Measurements from ENCODE around the gene HOMER2.

The HOMER2 gene

GRCh38 chr15:82980981-82981380 is 28.5 kb upstream of the HOMER2 start:
- Histone ChIP-seq H3K27me3 (ENCODE audit: insufficient read depth, low read length) (peaks cover 12% of the 10 kb centered on the region; the same call in 1 of the 2 replicates), H3K4me1 (ENCODE audit: insufficient read depth, low read length) (no peaks in the 10 kb centered on the region), H3K36me3 (ENCODE audit: insufficient read depth, low read length) (no peaks in the 10 kb centered on the region), H3K9ac (ENCODE audit: low read depth, low read length) (no peak overlapping the region), H3K9me3 (ENCODE audit: insufficient read depth, low read depth, low read length) (peaks cover 6% of the 10 kb centered on the region; the same call in 1 of the 2 replicates), H3K4me3 (ENCODE audit: low read length) (no peak overlapping the region), H3K27ac (ENCODE audit: low read depth, low read length) (no peak overlapping the region)
- WGBS, result 83% methylated on average over 2 of the region's 2 CpGs

GRCh38 chr15:82979726-82980125 is 27.2 kb upstream of the HOMER2 start:
- 0 out of 2 replicates have a peak, but pooled peaks cover 4% of the 10 kb centered on the region for H3K27me3 ChIP-seq (ENCODE audit: insufficient read depth, low read length)
- H3K9me3 ChIP-seq (ENCODE audit: insufficient read depth, low read depth, low read length), result no peaks in the 10 kb centered on the region
- H3K9ac ChIP-seq (ENCODE audit: low read depth, low read length), result no peak overlapping the region
- no peaks in the 10 kb centered on the region for H3K4me1 ChIP-seq (ENCODE audit: insufficient read depth, low read length)
- no peak overlapping the region for H3K4me3 ChIP-seq (ENCODE audit: low read length)
- no peak overlapping the region for H3K27ac ChIP-seq (ENCODE audit: low read depth, low read length)
- WGBS, result 94% methylated on average over 1 of the region's 1 CpG
- H3K36me3 ChIP-seq (ENCODE audit: insufficient read depth, low read length), result no peaks in the 10 kb centered on the region

- Histone ChIP-seq H3K9me3 (ENCODE audit: insufficient read depth, low read depth, low read length) (no peaks in the 10 kb centered on the region), H3K27me3 (ENCODE audit: insufficient read depth, low read length) (0 out of 2 replicates have a peak, but pooled peaks cover 4% of the 10 kb centered on the region), H3K36me3 (ENCODE audit: insufficient read depth, low read length) (no peaks in the 10 kb centered on the region), H3K4me1 (ENCODE audit: insufficient read depth, low read length) (no peaks in the 10 kb centered on the region), H3K4me3 (ENCODE audit: low read length) (no peak overlapping the region), H3K9ac (ENCODE audit: low read depth, low read length) (no peak overlapping the region), H3K27ac (ENCODE audit: low read depth, low read length) (no peak overlapping the region)
- WGBS, result 97% methylated on average over 5 of the region's 5 CpGs
These were observed 25.9 kb upstream of the HOMER2 start for GRCh38 chr15:82978438-82978837.

GRCh38 chr15:82977076-82977475 is 24.6 kb upstream of the HOMER2 start:
- H3K4me3 ChIP-seq (ENCODE audit: low read length), result no peak overlapping the region
- H3K27me3 ChIP-seq (ENCODE audit: insufficient read depth, low read length), result no peaks in the 10 kb centered on the region
- H3K36me3 ChIP-seq (ENCODE audit: insufficient read depth, low read length), result no peaks in the 10 kb centered on the region
- no peak overlapping the region for H3K9ac ChIP-seq (ENCODE audit: low read depth, low read length)
- no peaks in the 10 kb centered on the region for H3K4me1 ChIP-seq (ENCODE audit: insufficient read depth, low read length)
- no peak overlapping the region for H3K27ac ChIP-seq (ENCODE audit: low read depth, low read length)
- 94% methylated on average over 1 of the region's 1 CpG for WGBS
- no peaks in the 10 kb centered on the region for H3K9me3 ChIP-seq (ENCODE audit: insufficient read depth, low read depth, low read length)

- Histone ChIP-seq H3K27me3 (ENCODE audit: insufficient read depth, low read length) (no peaks in the 10 kb centered on the region), H3K4me1 (ENCODE audit: insufficient read depth, low read length) (no peaks in the 10 kb centered on the region), H3K4me3 (ENCODE audit: low read length) (no peak overlapping the region), H3K27ac (ENCODE audit: low read depth, low read length) (no peak overlapping the region), H3K36me3 (ENCODE audit: insufficient read depth, low read length) (no peaks in the 10 kb centered on the region), H3K9ac (ENCODE audit: low read depth, low read length) (no peak overlapping the region), H3K9me3 (ENCODE audit: insufficient read depth, low read depth, low read length) (no peaks in the 10 kb centered on the region)
- WGBS, result 83% methylated on average over 1 of the region's 1 CpG
These were observed 20.5 kb upstream of the HOMER2 start for GRCh38 chr15:82972990-82973389.

GRCh38 chr15:82971218-82971984 is 18.9 kb upstream of the HOMER2 start:
- Histone ChIP-seq H3K4me3 (ENCODE audit: low read length) (no peak overlapping the region), H3K36me3 (ENCODE audit: insufficient read depth, low read length) (no peaks in the 10 kb centered on the region), H3K27me3 (ENCODE audit: insufficient read depth, low read length) (no peaks in the 10 kb centered on the region), H3K4me1 (ENCODE audit: insufficient read depth, low read length) (no peaks in the 10 kb centered on the region), H3K9me3 (ENCODE audit: insufficient read depth, low read depth, low read length) (no peaks in the 10 kb centered on the region), H3K27ac (ENCODE audit: low read depth, low read length) (no peak overlapping the region), H3K9ac (ENCODE audit: low read depth, low read length) (no peak overlapping the region)
- no CpG with 5 or more reads among the region's 2 CpGs for WGBS

GRCh38 chr15:82970696-82971095 is 18.2 kb upstream of the HOMER2 start:
- Histone ChIP-seq H3K9ac (ENCODE audit: low read depth, low read length) (no peak overlapping the region), H3K36me3 (ENCODE audit: insufficient read depth, low read length) (no peaks in the 10 kb centered on the region), H3K4me3 (ENCODE audit: low read length) (no peak overlapping the region), H3K27ac (ENCODE audit: low read depth, low read length) (no peak overlapping the region), H3K9me3 (ENCODE audit: insufficient read depth, low read depth, low read length) (no peaks in the 10 kb centered on the region), H3K27me3 (ENCODE audit: insufficient read depth, low read length) (no peaks in the 10 kb centered on the region), H3K4me1 (ENCODE audit: insufficient read depth, low read length) (no peaks in the 10 kb centered on the region)
- WGBS, result 91% methylated on average over 1 of the region's 1 CpG

GRCh38 chr15:82970078-82970686 is 17.7 kb upstream of the HOMER2 start:
- Histone ChIP-seq H3K9ac (ENCODE audit: low read depth, low read length) (no peak overlapping the region), H3K4me1 (ENCODE audit: insufficient read depth, low read length) (no peaks in the 10 kb centered on the region), H3K27me3 (ENCODE audit: insufficient read depth, low read length) (no peaks in the 10 kb centered on the region), H3K36me3 (ENCODE audit: insufficient read depth, low read length) (no peaks in the 10 kb centered on the region), H3K27ac (ENCODE audit: low read depth, low read length) (no peak overlapping the region), H3K4me3 (ENCODE audit: low read length) (no peak overlapping the region), H3K9me3 (ENCODE audit: insufficient read depth, low read depth, low read length) (no peaks in the 10 kb centered on the region)
- 79% methylated on average over 3 of the region's 3 CpGs for WGBS

GRCh38 chr15:82969353-82969752 is 16.8 kb upstream of the HOMER2 start:
- no peak overlapping the region for H3K9ac ChIP-seq (ENCODE audit: low read depth, low read length)
- 91% methylated on average over 7 of the region's 7 CpGs for WGBS
- H3K27ac ChIP-seq (ENCODE audit: low read depth, low read length), result no peak overlapping the region
- no peak overlapping the region for H3K4me3 ChIP-seq (ENCODE audit: low read length)
- no peaks in the 10 kb centered on the region for H3K36me3 ChIP-seq (ENCODE audit: insufficient read depth, low read length)
- H3K27me3 ChIP-seq (ENCODE audit: insufficient read depth, low read length), result no peaks in the 10 kb centered on the region
- no peaks in the 10 kb centered on the region for H3K4me1 ChIP-seq (ENCODE audit: insufficient read depth, low read length)
- H3K9me3 ChIP-seq (ENCODE audit: insufficient read depth, low read depth, low read length), result no peaks in the 10 kb centered on the region

GRCh38 chr15:82968066-82968465 is 15.5 kb upstream of the HOMER2 start:
- WGBS, result 92% methylated on average over 4 of the region's 4 CpGs
- no peaks in the 10 kb centered on the region for H3K27me3 ChIP-seq (ENCODE audit: insufficient read depth, low read length)
- no peak overlapping the region for H3K27ac ChIP-seq (ENCODE audit: low read depth, low read length)
- peaks cover 8% of the 10 kb centered on the region; the same call in 1 of the 2 replicates for H3K4me1 ChIP-seq (ENCODE audit: insufficient read depth, low read length)
- H3K36me3 ChIP-seq (ENCODE audit: insufficient read depth, low read length), result no peaks in the 10 kb centered on the region
- H3K4me3 ChIP-seq (ENCODE audit: low read length), result no peak overlapping the region
- no peak overlapping the region for H3K9ac ChIP-seq (ENCODE audit: low read depth, low read length)
- no peaks in the 10 kb centered on the region for H3K9me3 ChIP-seq (ENCODE audit: insufficient read depth, low read depth, low read length)

GRCh38 chr15:82966671-82967071 is 14.2 kb upstream of the HOMER2 start:
- no peak overlapping the region for H3K27ac ChIP-seq (ENCODE audit: low read depth, low read length)
- H3K4me3 ChIP-seq (ENCODE audit: low read length), result no peak overlapping the region
- no peak overlapping the region for H3K9ac ChIP-seq (ENCODE audit: low read depth, low read length)
- H3K9me3 ChIP-seq (ENCODE audit: insufficient read depth, low read depth, low read length), result no peaks in the 10 kb centered on the region
- H3K36me3 ChIP-seq (ENCODE audit: insufficient read depth, low read length), result no peaks in the 10 kb centered on the region
- 97% methylated on average over 3 of the region's 4 CpGs for WGBS
- no peaks in the 10 kb centered on the region for H3K27me3 ChIP-seq (ENCODE audit: insufficient read depth, low read length)
- peaks cover 8% of the 10 kb centered on the region; the same call in 1 of the 2 replicates for H3K4me1 ChIP-seq (ENCODE audit: insufficient read depth, low read length)

Measured in HUES64 (cell line).